Lower lobe of right lung (tissue), 2 donors: ENCODE measurements around the gene SOS1. TPM values are rescaled to one million over a fixed set of nuclear protein-coding genes. Genes with fewer than 3 reads are reported as not detected.

Experiments
- ATAC-seq, 2 donors: fragments of 200-7000 bp; cut with Tn5 transposase; one replicate each; pipeline ENCODE4 v1.9.1; 2020 to 2022; ENCODE audit warnings: mild to moderate bottlenecking in 2 of 2, moderate library complexity in 2 of 2
- DNase-seq: peaks from one replicate; pipeline ENCODE4 v3.0.0-alpha.2; 2020
- H3K27ac ChIP-seq: fragments of 200-600 bp; one replicate; pipeline ENCODE4 v1.8.0; 2022
- H3K27me3 ChIP-seq: fragments of 200-600 bp; one replicate; pipeline ENCODE4 v1.8.0; 2022; ENCODE audit warnings: low read depth
- H3K36me3 ChIP-seq: fragments of 200-600 bp; one replicate; pipeline ENCODE4 v1.8.0; 2022; ENCODE audit warnings: mild to moderate bottlenecking
- H3K4me1 ChIP-seq: fragments of 200-600 bp; one replicate; pipeline ENCODE4 v1.8.0; 2022
- H3K4me3 ChIP-seq: fragments of 200-600 bp; one replicate; pipeline ENCODE4 v1.8.0; 2022; ENCODE audit warnings: mild to moderate bottlenecking
- H3K9me3 ChIP-seq: fragments of 200-600 bp; one replicate; pipeline ENCODE4 v1.8.0; 2022
- intact Hi-C: fragments of 100-400 bp; cut with DNase I; formaldehyde crosslinking; loops from one replicate; pipeline ENCODE4 v1.11.0; 2022
- total RNA-seq: library from RNA; stranded (reverse); fragmentation: NEBNext Ultra II Directional; extraction: Animal tissue kit (Norgen Biotek cat#: 25700); gene quantifications from one replicate; pipeline ENCODE4 v1.2.1, GENCODE V29; 2021
- TF ChIP-seq, protein P1 (sequence below): fragments of 200-600 bp; IDR thresholded peaks from one replicate; pipeline ENCODE4 v1.8.0; 2022; ENCODE audit warnings: antibody characterized with exemption, mild to moderate bottlenecking
- donor health status: DM: no; HTN: yes; CAD: no; lungs with severe emphysema.

The SOS1 gene
- total RNA-seq, 1 donor from 2014 or later: 43.6 TPM

GRCh38 chr2:38932586-38932985 is 188.3 kb downstream of the SOS1 start:
- no peaks in the 10 kb centered on the region for H3K4me1 ChIP-seq
- DNase-seq: no peak
- TF ChIP-seq, protein P1, sequence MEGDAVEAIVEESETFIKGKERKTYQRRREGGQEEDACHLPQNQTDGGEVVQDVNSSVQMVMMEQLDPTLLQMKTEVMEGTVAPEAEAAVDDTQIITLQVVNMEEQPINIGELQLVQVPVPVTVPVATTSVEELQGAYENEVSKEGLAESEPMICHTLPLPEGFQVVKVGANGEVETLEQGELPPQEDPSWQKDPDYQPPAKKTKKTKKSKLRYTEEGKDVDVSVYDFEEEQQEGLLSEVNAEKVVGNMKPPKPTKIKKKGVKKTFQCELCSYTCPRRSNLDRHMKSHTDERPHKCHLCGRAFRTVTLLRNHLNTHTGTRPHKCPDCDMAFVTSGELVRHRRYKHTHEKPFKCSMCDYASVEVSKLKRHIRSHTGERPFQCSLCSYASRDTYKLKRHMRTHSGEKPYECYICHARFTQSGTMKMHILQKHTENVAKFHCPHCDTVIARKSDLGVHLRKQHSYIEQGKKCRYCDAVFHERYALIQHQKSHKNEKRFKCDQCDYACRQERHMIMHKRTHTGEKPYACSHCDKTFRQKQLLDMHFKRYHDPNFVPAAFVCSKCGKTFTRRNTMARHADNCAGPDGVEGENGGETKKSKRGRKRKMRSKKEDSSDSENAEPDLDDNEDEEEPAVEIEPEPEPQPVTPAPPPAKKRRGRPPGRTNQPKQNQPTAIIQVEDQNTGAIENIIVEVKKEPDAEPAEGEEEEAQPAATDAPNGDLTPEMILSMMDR: no peak

More at GRCh38 chr2:38932586-38932985, 188.3 kb downstream of the SOS1 start:
- Histone ChIP-seq H3K36me3 (no peaks in the 10 kb centered on the region), H3K27me3 (no peaks in the 10 kb centered on the region), H3K27ac (no peak overlapping the region), H3K4me3 (no peak overlapping the region), H3K9me3 (no peaks in the 10 kb centered on the region)
- intact Hi-C loops: no loop called here
- no peak for ATAC-seq

Other genes with a start within 250 kb of the SOS1 start
- 15.5 TPM for gene DHX57, start 245.1 kb downstream of the SOS1 start, total RNA-seq
- gene MORN2, start 245.1 kb downstream of the SOS1 start, total RNA-seq: 18.4 TPM
- gene ARHGEF33, start 231.2 kb downstream of the SOS1 start, total RNA-seq: 1.5 TPM
- gene CDKL4, start 122.9 kb upstream of the SOS1 start, total RNA-seq: 1.7 TPM